Ureter (tissue), 1 donor: ENCODE results near the gene KIF5A. TPM values are rescaled to one million over a fixed set of nuclear protein-coding genes. Genes with fewer than 3 reads are reported as not detected.

Source experiments
- DNase-seq: peaks from one replicate; pipeline ENCODE4 v3.0.0-alpha.2; 2020; ENCODE audit warnings: low spot score
- total RNA-seq: library from RNA; stranded (reverse); gene quantifications from one replicate; pipeline ENCODE4 v1.2.4, GENCODE V29; 2023
- donor health status: DM: yes; HTN: yes; CAD: no.

KIF5A gene
- total RNA-seq, 1 donor from 2014 or later: 0.99 TPM

DNA sequence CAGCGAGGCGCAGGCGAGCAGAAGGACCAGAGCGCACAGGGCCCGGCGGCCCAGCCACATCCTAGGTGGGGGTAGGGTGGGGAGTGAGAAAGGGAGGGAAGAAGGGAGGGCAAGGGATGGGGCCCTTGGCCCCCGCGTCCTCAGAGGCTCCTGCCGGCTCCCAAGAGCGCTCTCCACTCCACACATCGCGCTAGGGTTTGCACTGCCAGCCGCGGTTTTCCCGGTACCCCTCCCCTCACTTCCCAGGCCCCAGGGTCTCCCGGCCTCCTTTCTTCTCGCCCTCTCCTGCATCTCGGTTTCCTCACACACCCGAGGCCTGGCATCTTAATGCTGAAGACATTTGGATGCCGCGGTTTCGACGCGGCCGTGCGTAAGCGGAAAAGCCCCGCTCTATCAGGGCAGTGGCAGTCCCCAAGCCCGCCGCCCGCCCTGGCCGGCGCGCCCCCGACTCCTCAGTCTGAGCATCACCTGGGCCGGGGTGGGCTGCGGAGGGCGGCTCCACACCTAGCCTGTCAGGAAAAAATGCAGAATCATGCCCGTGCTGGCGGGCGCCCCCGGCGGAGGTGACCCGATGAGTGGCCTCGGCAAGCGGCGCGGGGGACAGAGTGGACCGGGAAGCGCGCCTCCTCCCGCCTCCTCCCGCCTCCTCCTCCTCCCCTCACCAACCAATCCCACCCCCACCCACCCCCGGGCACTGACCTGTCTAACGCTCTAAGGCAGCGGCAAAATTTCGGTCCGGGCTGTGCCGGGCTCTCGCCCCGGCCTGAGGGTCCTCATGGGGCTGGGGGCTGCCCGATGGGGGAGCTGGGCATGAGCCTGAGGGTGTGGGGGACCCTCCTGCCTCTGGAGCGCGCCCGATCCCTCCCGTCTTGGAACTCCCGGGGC is 82.5 kb downstream of the KIF5A start:
- DNase-seq: peak; percentile 42

DNA sequence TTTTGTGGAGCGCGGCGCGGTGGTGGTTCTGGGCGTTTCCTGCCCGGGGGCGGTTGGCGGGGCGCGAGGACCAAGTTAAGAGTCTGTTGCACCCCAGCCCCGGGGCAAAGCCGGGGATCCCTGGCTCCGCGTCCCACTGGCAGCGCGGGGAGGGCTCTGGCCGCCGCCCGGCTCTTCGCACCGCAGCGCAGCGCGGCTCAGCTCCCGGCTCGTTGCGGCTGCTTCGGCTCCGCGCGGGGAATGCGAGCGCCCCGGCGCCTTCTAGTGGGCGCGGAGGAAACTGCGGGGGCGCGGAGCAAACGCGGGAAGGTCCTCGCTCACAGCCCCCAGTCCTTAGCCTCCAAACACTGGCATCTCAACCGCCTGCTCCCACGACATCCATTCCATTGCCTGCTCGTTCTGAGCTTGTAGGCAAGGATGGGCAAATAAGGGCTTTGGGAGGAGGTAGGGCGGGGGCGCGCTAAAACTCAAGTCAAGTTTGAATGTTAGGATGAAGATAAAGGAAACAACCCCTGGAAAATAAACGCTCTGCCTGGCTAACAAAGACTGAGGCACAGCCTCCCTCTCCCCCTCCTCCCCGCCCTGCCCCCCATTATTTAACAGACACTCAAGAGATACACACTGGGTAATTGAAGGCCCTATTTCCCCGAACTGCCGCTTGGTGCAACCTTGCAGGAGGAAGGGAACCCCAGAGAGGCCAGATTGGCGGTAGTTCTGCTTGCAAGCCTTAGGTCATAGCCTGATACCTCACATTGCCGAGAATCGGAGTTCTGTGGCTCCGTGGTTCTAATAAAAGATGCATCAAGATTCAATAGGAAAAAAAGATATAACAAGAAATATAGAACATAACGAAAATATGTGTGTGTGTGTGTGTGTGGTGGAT is 83.4 kb downstream of the KIF5A start, which contains the start of gene B4GALNT1:
Gene B4GALNT1 (minus strand): TSS at position 244 of the 883 bp plus-strand sequence. CDS start 1,069 bp downstream, outside the sequence.
- DNase-seq: peak; percentile 41

Other genes with a start within 250 kb of the KIF5A start
- gene R3HDM2, start 119.0 kb upstream of the KIF5A start, total RNA-seq: 75.3 TPM
- not detected for gene INHBC, start 115.3 kb upstream of the KIF5A start, total RNA-seq
- gene INHBE, start 94.7 kb upstream of the KIF5A start, total RNA-seq: 0.23 TPM
- gene GLI1, start 90.3 kb upstream of the KIF5A start, total RNA-seq: 4.2 TPM
- 10.0 TPM for gene ARHGAP9, start 70.2 kb upstream of the KIF5A start, total RNA-seq
- 327 TPM for gene MARS1, start 62.0 kb upstream of the KIF5A start, total RNA-seq
- gene DDIT3, start 29.5 kb upstream of the KIF5A start, total RNA-seq: 30.8 TPM
- 177 TPM for gene MBD6, start 27.2 kb upstream of the KIF5A start, total RNA-seq
- 104 TPM for gene DCTN2, start 2.9 kb upstream of the KIF5A start, total RNA-seq
- 48.0 TPM for gene PIP4K2C, start 41.1 kb downstream of the KIF5A start, total RNA-seq
- 40.0 TPM for gene DTX3, start 54.8 kb downstream of the KIF5A start, total RNA-seq
- 41.5 TPM for gene ARHGEF25, start 61.4 kb downstream of the KIF5A start, total RNA-seq
- 3.3 TPM for gene B4GALNT1, start 83.2 kb downstream of the KIF5A start, total RNA-seq
- 201 TPM for gene OS9, start 144.1 kb downstream of the KIF5A start, total RNA-seq
- 2.8 TPM for gene AGAP2, start 188.7 kb downstream of the KIF5A start, total RNA-seq
- gene TSPAN31, start 195.0 kb downstream of the KIF5A start, total RNA-seq: 45.6 TPM
- gene CDK4, start 202.3 kb downstream of the KIF5A start, total RNA-seq: 86.5 TPM
- gene MARCHF9, start 205.1 kb downstream of the KIF5A start, total RNA-seq: 12.1 TPM
- gene CYP27B1, start 217.0 kb downstream of the KIF5A start, total RNA-seq: 1.6 TPM
- gene METTL1, start 222.1 kb downstream of the KIF5A start, total RNA-seq: 50.1 TPM
- gene EEF1AKMT3, start 222.6 kb downstream of the KIF5A start, total RNA-seq: 9.8 TPM
- 32.9 TPM for gene TSFM, start 232.7 kb downstream of the KIF5A start, total RNA-seq